Prostate gland (tissue), 2 donors: ENCODE data around the gene SYNGR1. TPM values are rescaled to one million over a fixed set of nuclear protein-coding genes. Genes with fewer than 3 reads are reported as not detected.

Source experiments
- DNase-seq: peaks from one replicate; pipeline ENCODE4 v3.0.0-alpha.2; 2019; ENCODE audit warnings: low spot score
- H3K27ac ChIP-seq, 2 donors: fragments of 200-600 bp; sonication (generic); 2 replicates each; pipeline ENCODE4 v1.5.1; 2017 to 2019
- H3K27me3 ChIP-seq: fragments of 200-600 bp; sonication (generic); replicated peaks from 2 replicates; pipeline ENCODE4 v1.5.1; 2019; ENCODE audit not compliant: insufficient read depth
- H3K36me3 ChIP-seq, 2 donors: fragments of 200-600 bp; sonication (generic); 1 replicate in 1 of 2; 2 replicates in 1 of 2; pipeline versions ENCODE4 v1.5.1 to v1.8.1; 2017 to 2019
- H3K4me1 ChIP-seq: fragments of 200-600 bp; sonication (generic); replicated peaks from 2 replicates; pipeline ENCODE4 v1.5.1; 2019
- H3K4me3 ChIP-seq, 2 donors: fragments of 200-600 bp; sonication (generic); 2 replicates each; pipeline ENCODE4 v1.5.1; 2017 to 2019
- H3K9me3 ChIP-seq: fragments of 200-600 bp; sonication (generic); 2 replicates; pipeline ENCODE4 v1.5.1; 2017
- CTCF ChIP-seq, 4 experiments: fragments of 200-600 bp in 2 of 4; fragments of 450-650 bp in 2 of 4; sonication (generic) in 2 of 4; IDR thresholded peaks; 1 replicate in 3 of 4; 2 replicates in 1 of 4; pipeline ENCODE4 v1.5.1; 2016 to 2019; ENCODE audit warnings: antibody characterized with exemption in 4 of 4, mild to moderate bottlenecking in 2 of 4, moderate library complexity in 2 of 4
- POLR2A ChIP-seq: fragments of 450-650 bp; IDR thresholded peaks from one replicate; pipeline ENCODE4 v1.6.1; 2016; ENCODE audit warnings: antibody characterized with exemption, mild to moderate bottlenecking
- POLR2AphosphoS5 ChIP-seq: sonication (generic); formaldehyde crosslinking; IDR thresholded peaks from one replicate; pipeline ENCODE4 v1.6.1; 2017; ENCODE audit warnings: antibody characterized with exemption
- WGBS: methylation state at CpG from one replicate; pipeline ENCODE4 v1.1.5; 2018; 5-methylcytosine and 5-hydroxymethylcytosine counted together
- intact Hi-C: fragments of 100-400 bp; cut with DNase I; formaldehyde crosslinking; loops from one replicate; pipeline ENCODE4 v1.14.2; 2022
- total RNA-seq, 2 donors: library from RNA; depleted of rRNA; stranded (reverse); fragments of >200 nt; gene quantifications; one replicate each; pipeline ENCODE4 v1.1.0, GENCODE V29; 2016

SYNGR1 gene
- total RNA-seq, 2 donors from 2014 or later: 38.3 to 43.8 TPM

GRCh38 chr22:39427751-39428596 is 78.2 kb downstream of the SYNGR1 start:
- H3K9me3 ChIP-seq: no peaks in the 10 kb centered on the region
- H3K4me3 ChIP-seq: no peak overlapping the region
- H3K27me3 ChIP-seq: no peaks in the 10 kb centered on the region
- WGBS: 63% methylated on average over 13 of the region's 13 CpGs
- intact Hi-C loops: no loop called here
- H3K27ac ChIP-seq: no peak overlapping the region
- TF ChIP-seq CTCF (IDR thresholded peaks at IDR 0.05): no peak
- TF ChIP-seq POLR2AphosphoS5: no peak
- TF ChIP-seq POLR2A: no peak
- H3K36me3 ChIP-seq: peaks cover 9 to 13% of the 10 kb centered on the region in 2 donors
- H3K4me1 ChIP-seq: no peaks in the 10 kb centered on the region
- no peak for DNase-seq

- Histone ChIP-seq H3K9me3 (no peaks in the 10 kb centered on the region), H3K27me3 (no peaks in the 10 kb centered on the region), H3K27ac (no peak overlapping the region), H3K36me3 (peaks cover 9 to 13% of the 10 kb centered on the region in 2 donors), H3K4me1 (no peaks in the 10 kb centered on the region), H3K4me3 (no peak overlapping the region)
- 70% methylated on average over 10 of the region's 10 CpGs for WGBS
- no peak for TF ChIP-seq CTCF (IDR thresholded peaks at IDR 0.05)
- TF ChIP-seq POLR2A: no peak
- TF ChIP-seq POLR2AphosphoS5: no peak
- intact Hi-C loops: no loop called here
- no peak for DNase-seq
Measured at GRCh38 chr22:39428597-39429071, 78.8 kb downstream of the SYNGR1 start.

- H3K36me3 ChIP-seq: peaks cover 9 to 13% of the 10 kb centered on the region in 2 donors
- 87% methylated on average over 13 of the region's 13 CpGs for WGBS
- intact Hi-C loops: no loop called here
- H3K4me1 ChIP-seq: no peaks in the 10 kb centered on the region
- no peak for DNase-seq
- H3K4me3 ChIP-seq: no peak overlapping the region
- H3K27me3 ChIP-seq: no peaks in the 10 kb centered on the region
- no peak overlapping the region for H3K27ac ChIP-seq
- TF ChIP-seq POLR2A (no peak), POLR2AphosphoS5 (no peak), CTCF (IDR thresholded peaks at IDR 0.05) (no peak)
- no peaks in the 10 kb centered on the region for H3K9me3 ChIP-seq
Measured at GRCh38 chr22:39429186-39429585, 79.4 kb downstream of the SYNGR1 start.

- H3K27me3 ChIP-seq: no peaks in the 10 kb centered on the region
- no peak overlapping the region for H3K4me3 ChIP-seq
- DNase-seq: no peak
- H3K9me3 ChIP-seq: no peaks in the 10 kb centered on the region
- H3K36me3 ChIP-seq: peaks cover 9 to 13% of the 10 kb centered on the region in 2 donors
- H3K27ac ChIP-seq: no peak overlapping the region
- intact Hi-C loops: no loop called here
- H3K4me1 ChIP-seq: no peaks in the 10 kb centered on the region
- WGBS: 89% methylated on average over 24 of the region's 27 CpGs
- TF ChIP-seq POLR2A: no peak
- TF ChIP-seq CTCF (IDR thresholded peaks at IDR 0.05): no peak
- TF ChIP-seq POLR2AphosphoS5: no peak
Measured at GRCh38 chr22:39429916-39430575, 80.3 kb downstream of the SYNGR1 start.
